ENCODE results near the gene KLK2.

The KLK2 gene

GRCh38 chr19:50896591-50897190, 23.5 kb downstream of the KLK2 start:
- no peaks in the 10 kb centered on the region for H3K36me3 ChIP-seq
- peaks cover 12% of the 10 kb centered on the region for H3K9me3 ChIP-seq (ENCODE audit: severe bottlenecking)
- DNase-seq: peak; percentile 51
- no peak overlapping the region for H3K4me3 ChIP-seq (ENCODE audit: low read depth, low read length)
- peaks cover 73% of the 10 kb centered on the region for H3K27me3 ChIP-seq (ENCODE audit: insufficient read depth, low read depth, severe bottlenecking)
- H3K27ac ChIP-seq: no peak overlapping the region
- no peak for TF ChIP-seq CTCF (IDR thresholded peaks at IDR 0.05; ENCODE audit: low read depth, low read length)

- no peak overlapping the region for H3K4me3 ChIP-seq (ENCODE audit: low read depth, low read length)
- no peaks in the 10 kb centered on the region for H3K36me3 ChIP-seq
- peaks cover 69% of the 10 kb centered on the region for H3K27me3 ChIP-seq (ENCODE audit: insufficient read depth, low read depth, severe bottlenecking)
- no peak for TF ChIP-seq CTCF (IDR thresholded peaks at IDR 0.05; ENCODE audit: low read depth, low read length)
- H3K9me3 ChIP-seq (ENCODE audit: severe bottlenecking): peaks cover 12% of the 10 kb centered on the region
- no peak for DNase-seq
- H3K27ac ChIP-seq: no peak overlapping the region
Observed at GRCh38 chr19:50897191-50897607, 24.0 kb downstream of the KLK2 start.

- H3K27me3 ChIP-seq (ENCODE audit: insufficient read depth, low read depth, severe bottlenecking): peaks cover 69% of the 10 kb centered on the region
- peaks cover 12% of the 10 kb centered on the region for H3K9me3 ChIP-seq (ENCODE audit: severe bottlenecking)
- no peak overlapping the region for H3K27ac ChIP-seq
- no peak overlapping the region for H3K4me3 ChIP-seq (ENCODE audit: low read depth, low read length)
- no peaks in the 10 kb centered on the region for H3K36me3 ChIP-seq
- DNase-seq: no peak
- TF ChIP-seq CTCF (IDR thresholded peaks at IDR 0.05; ENCODE audit: low read depth, low read length): no peak
Observed at GRCh38 chr19:50897612-50898011, 24.4 kb downstream of the KLK2 start.

GRCh38 chr19:50898018-50898417, 24.8 kb downstream of the KLK2 start:
- no peak overlapping the region for H3K27ac ChIP-seq
- H3K36me3 ChIP-seq: no peaks in the 10 kb centered on the region

GRCh38 chr19:50899569-50899968, 26.3 kb downstream of the KLK2 start:
- Histone ChIP-seq H3K4me3 (ENCODE audit: low read depth, low read length) (no peak overlapping the region), H3K27ac (no peak overlapping the region), H3K36me3 (no peaks in the 10 kb centered on the region), H3K9me3 (ENCODE audit: severe bottlenecking) (peaks cover 8% of the 10 kb centered on the region), H3K27me3 (ENCODE audit: insufficient read depth, low read depth, severe bottlenecking) (peaks cover 53% of the 10 kb centered on the region)
- no peak for DNase-seq
- no peak for TF ChIP-seq CTCF (IDR thresholded peaks at IDR 0.05; ENCODE audit: low read depth, low read length)

More at GRCh38 chr19:50898018-50898417, 24.8 kb downstream of the KLK2 start:
- peaks cover 12% of the 10 kb centered on the region for H3K9me3 ChIP-seq (ENCODE audit: severe bottlenecking)
- no peak for DNase-seq
- no peak for TF ChIP-seq CTCF (IDR thresholded peaks at IDR 0.05; ENCODE audit: low read depth, low read length)
- no peak overlapping the region for H3K4me3 ChIP-seq (ENCODE audit: low read depth, low read length)
- H3K27me3 ChIP-seq (ENCODE audit: insufficient read depth, low read depth, severe bottlenecking): peaks cover 65% of the 10 kb centered on the region

GRCh38 chr19:50902640-50903039, 29.4 kb downstream of the KLK2 start:
- TF ChIP-seq CTCF (IDR thresholded peaks at IDR 0.05; ENCODE audit: low read depth, low read length): no peak
- DNase-seq: no peak
- Histone ChIP-seq H3K4me3 (ENCODE audit: low read depth, low read length) (no peak overlapping the region), H3K27me3 (ENCODE audit: insufficient read depth, low read depth, severe bottlenecking) (peaks cover 53% of the 10 kb centered on the region), H3K36me3 (no peaks in the 10 kb centered on the region), H3K27ac (no peak overlapping the region), H3K9me3 (ENCODE audit: severe bottlenecking) (peaks cover 3% of the 10 kb centered on the region)

Data from WERI-Rb-1 (cell line).